Heart left ventricle (tissue), 16 donors: ENCODE results near the gene TMIGD3. TPM values are rescaled to one million over a fixed set of nuclear protein-coding genes. Genes with fewer than 3 reads are reported as not detected.
A peak's percentile ranks its signal among the peaks of the same experiment; 100 is the strongest.

Experiments used
- ATAC-seq, 4 donors: fragments of 200-7000 bp; cut with Tn5 transposase; one replicate each; pipeline ENCODE4 v1.9.1; 2020 to 2022; ENCODE audit warnings: moderate library complexity in 4 of 4, mild to moderate bottlenecking in 3 of 4, moderate number of reproducible peaks in 1 of 4
- DNase-seq, 5 donors: peaks; one replicate each; pipeline ENCODE4 v3.0.0-alpha.2; 2020
- H3K27ac ChIP-seq, 12 donors: fragments of 200-600 bp; sonication (generic) in 4 of 12; one replicate each; pipeline versions ENCODE4 v1.5.0 to v1.8.0; 2016 to 2022; ENCODE audit warnings: mild to moderate bottlenecking in 2 of 12
- H3K27me3 ChIP-seq, 9 donors: fragments of 200-600 bp; sonication (generic) in 2 of 9; one replicate each; pipeline versions ENCODE4 v1.5.1 to v1.8.0; 2016 to 2022; ENCODE audit warnings: mild to moderate bottlenecking in 3 of 9
- H3K36me3 ChIP-seq, 9 donors: fragments of 200-600 bp; sonication (generic) in 2 of 9; one replicate each; pipeline versions ENCODE4 v1.5.0 to v1.8.0; 2018 to 2022; ENCODE audit warnings: mild to moderate bottlenecking in 2 of 9
- H3K4me1 ChIP-seq, 12 donors: fragments of 200-600 bp; sonication (generic) in 4 of 12; one replicate each; pipeline versions ENCODE4 v1.5.0 to v1.8.0; 2016 to 2022; ENCODE audit warnings: mild to moderate bottlenecking in 3 of 12
- H3K4me3 ChIP-seq, 12 donors: fragments of 200-600 bp; sonication (generic) in 4 of 12; one replicate each; pipeline versions ENCODE4 v1.5.0 to v1.8.0; 2017 to 2022; ENCODE audit warnings: mild to moderate bottlenecking in 9 of 12, moderate library complexity in 4 of 12
- H3K9me3 ChIP-seq, 12 donors: fragments of 200-600 bp; sonication (generic) in 4 of 12; one replicate each; pipeline versions ENCODE4 v1.5.0 to v1.8.0; 2016 to 2022; ENCODE audit warnings: mild to moderate bottlenecking in 1 of 12
- POLR2A ChIP-seq, 2 donors: fragments of 450-650 bp; IDR thresholded peaks; one replicate each; pipeline ENCODE4 v1.6.1; 2017; ENCODE audit warnings: antibody characterized with exemption in 2 of 2, mild to moderate bottlenecking in 2 of 2, moderate library complexity in 2 of 2
- WGBS, 4 donors: extraction: QIAGEN DNeasy Blood & Tissue Kit in 2 of 4; methylation state at CpG; one replicate each; pipeline versions ENCODE4 v1.1.5 to v1.1.7; 2013 to 2018; 5-methylcytosine and 5-hydroxymethylcytosine counted together
- intact Hi-C, 10 donors: fragments of 100-400 bp; cut with DNase I; formaldehyde crosslinking; loops; one replicate each; pipeline versions ENCODE4 v1.11.1 to v1.14.2; 2022
- polyA plus RNA-seq, 2 donors: library from polyadenylated mRNA; stranded (reverse); fragments of 200-250 nt; gene quantifications; one replicate each; pipeline ENCODE4 v1.2.3, GENCODE V29; 2013
- total RNA-seq, 9 donors: library from RNA; depleted of rRNA in 2 of 9; stranded (reverse); fragments of >200 nt in 2 of 9; fragmentation: NEBNext Ultra II Directional in 3 of 9; extraction: Animal tissue kit (Norgen Biotek cat#: 25700) in 3 of 9; gene quantifications; one replicate each; pipeline versions ENCODE4 v1.1.0 to v1.2.4, GENCODE V29; 2016 to 2023
- TF ChIP-seq, protein P1 (sequence below), 12 donors: fragments of 200-600 bp; sonication (generic) in 4 of 12; IDR thresholded peaks; one replicate each; pipeline versions ENCODE4 v1.5.0 to v1.8.0; 2018 to 2022; ENCODE audit warnings: antibody characterized with exemption in 12 of 12, mild to moderate bottlenecking in 5 of 12
- donor health status: ischemic (EF 13 %, LVEDD 7.1; RV severe dilation, severe dysfunction).
- donor health status: healthy with polysubstance abuse.
- donor health status: DM: no; HTN: yes; CAD: no.
- donor health status: DM: no; HTN: no; CAD: no.
- donor health status: ischemic (EF 25% LVEDD 6.9; RV normal size, moderate dysfunction).
- donor health status: ischemic (EF 25% LVEDD 5.7; RV mildly dilated, moderate dysfunction).
- donor health status: healthy.
- donor health status: DM: yes; HTN: yes; CAD: no.
- donor health status: ischemic (EF 35%, LVEDD 5.7; RV mildly dilated, moderate dysfunction).
- donor health status: nonischemic (EF 11% LVEDD 7.7; RV severe dilation, severe dysfunction).
- donor health status: DM: yes; HTN: yes; CAD: no.
- donor health status: PGD.
- donor health status: ischemic (EF 29% LVEDD 5.4; RV normal size, mild dysfunction).
- donor health status: nonischemic (EF 23%, LVEDD 6.1; RV moderate dilation, normal function).

Gene TMIGD3
- total and polyA plus RNA-seq, 11 donors, result 0.46 to 26.4 (median 1.4) TPM; not detected in 2

DNA sequence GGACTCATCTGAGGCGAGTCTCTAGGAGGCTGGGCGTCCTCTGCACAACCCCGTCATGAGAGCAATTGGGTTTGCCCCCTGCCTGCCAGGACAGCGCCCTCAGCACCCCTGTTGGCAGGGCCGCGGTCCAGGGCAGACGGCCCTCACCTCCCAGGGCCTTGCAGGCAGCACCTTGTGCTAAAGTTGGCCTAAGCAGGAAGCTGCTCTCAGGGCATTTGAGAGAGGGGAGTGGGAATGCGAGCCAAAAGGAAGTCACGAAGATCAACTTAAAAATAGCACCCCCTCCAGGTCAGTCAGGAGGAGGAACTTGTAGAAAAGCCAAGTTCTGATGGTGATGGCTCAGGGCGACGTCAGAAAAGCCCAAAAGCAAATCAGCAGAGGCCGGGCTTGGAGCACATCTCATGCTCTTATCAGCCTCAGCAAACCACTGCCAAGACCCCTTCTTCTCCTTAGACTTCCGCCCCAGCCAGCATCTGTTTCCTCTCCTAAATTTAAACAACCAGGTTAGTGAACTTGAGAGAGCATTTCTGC, 12.6 kb upstream of the TMIGD3 start:
- 1 to 4% (median 3%) methylated on average over 9 to 13 of the region's 13 CpGs for WGBS, 4 donors
- peak overlapping the region; percentile 66 to 96 (median 90) for H3K27ac ChIP-seq
- peak overlapping the region in 11 of 12 donors; percentile 28 to 58 (median 49) for H3K4me3 ChIP-seq
- no peaks in the 10 kb centered on the region for H3K36me3 ChIP-seq
- peaks cover 2 to 74% (median 35%) of the 10 kb centered on the region in 12 donors for H3K4me1 ChIP-seq
- H3K27me3 ChIP-seq, result no peaks in the 10 kb centered on the region
- DNase-seq (peak in 4 of 5 donors; percentile 78 to 89 (median 80)), ATAC-seq (peak; percentile 62 to 84 (median 80))
- no peak for TF ChIP-seq POLR2A (IDR thresholded peaks at IDR 0.05)
- TF ChIP-seq, protein P1, sequence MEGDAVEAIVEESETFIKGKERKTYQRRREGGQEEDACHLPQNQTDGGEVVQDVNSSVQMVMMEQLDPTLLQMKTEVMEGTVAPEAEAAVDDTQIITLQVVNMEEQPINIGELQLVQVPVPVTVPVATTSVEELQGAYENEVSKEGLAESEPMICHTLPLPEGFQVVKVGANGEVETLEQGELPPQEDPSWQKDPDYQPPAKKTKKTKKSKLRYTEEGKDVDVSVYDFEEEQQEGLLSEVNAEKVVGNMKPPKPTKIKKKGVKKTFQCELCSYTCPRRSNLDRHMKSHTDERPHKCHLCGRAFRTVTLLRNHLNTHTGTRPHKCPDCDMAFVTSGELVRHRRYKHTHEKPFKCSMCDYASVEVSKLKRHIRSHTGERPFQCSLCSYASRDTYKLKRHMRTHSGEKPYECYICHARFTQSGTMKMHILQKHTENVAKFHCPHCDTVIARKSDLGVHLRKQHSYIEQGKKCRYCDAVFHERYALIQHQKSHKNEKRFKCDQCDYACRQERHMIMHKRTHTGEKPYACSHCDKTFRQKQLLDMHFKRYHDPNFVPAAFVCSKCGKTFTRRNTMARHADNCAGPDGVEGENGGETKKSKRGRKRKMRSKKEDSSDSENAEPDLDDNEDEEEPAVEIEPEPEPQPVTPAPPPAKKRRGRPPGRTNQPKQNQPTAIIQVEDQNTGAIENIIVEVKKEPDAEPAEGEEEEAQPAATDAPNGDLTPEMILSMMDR (IDR thresholded peaks at IDR 0.05), result peak; percentile 13 to 60 (median 38)
- H3K9me3 ChIP-seq, result no peaks in the 10 kb centered on the region
- intact Hi-C loops, result loop anchor here in 4 of 10 donors (1.0 to 10.0 kb wide), 4 partner anchors 76 to 109 kb away; no protein-coding TSS in a partner anchor

DNA sequence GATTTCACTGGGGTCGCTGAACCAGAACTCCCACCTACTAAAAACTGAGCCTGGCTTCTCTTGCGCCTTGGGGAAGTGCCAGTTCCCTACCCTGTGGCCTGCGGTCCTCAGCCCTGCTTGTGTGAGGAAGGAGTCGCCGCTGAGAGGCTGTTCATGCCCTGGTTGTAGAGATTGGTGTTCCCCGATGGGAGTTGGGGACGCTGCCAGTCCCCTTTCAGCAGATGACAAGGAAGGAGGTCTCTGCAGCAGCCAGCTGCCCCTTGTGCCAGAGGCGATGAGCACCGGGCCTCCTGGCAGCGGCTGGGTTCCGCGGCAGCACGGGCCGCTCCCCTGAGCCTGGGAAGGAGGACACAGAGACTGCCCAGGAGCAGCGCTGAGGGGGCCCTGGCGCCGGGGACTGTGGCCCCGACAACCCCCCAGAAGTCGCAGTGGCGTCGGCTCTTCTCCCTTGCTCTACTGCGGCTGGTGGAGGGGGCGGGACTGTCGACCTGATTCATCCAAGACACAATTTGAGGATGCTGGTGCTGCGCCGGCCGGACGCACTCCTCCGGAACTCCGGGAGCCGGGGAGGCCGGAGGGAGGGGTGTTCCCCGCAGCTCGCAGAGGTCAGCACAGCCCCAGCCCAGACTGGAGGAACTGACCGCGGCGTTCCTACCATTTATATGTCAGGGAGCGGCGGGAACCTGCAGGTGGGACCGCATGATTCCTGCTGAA, 12.0 kb upstream of the TMIGD3 start:
- intact Hi-C loops, result loop anchor here in 4 of 10 donors (1.0 to 10.0 kb wide), 5 partner anchors 77 to 109 kb away; no protein-coding TSS in a partner anchor
- H3K36me3 ChIP-seq, result no peaks in the 10 kb centered on the region
- H3K9me3 ChIP-seq, result no peaks in the 10 kb centered on the region
- DNase-seq, result peak; percentile 84 to 93 (median 85)
- 6 to 12% (median 8%) methylated on average over 15 to 40 of the region's 40 CpGs for WGBS, 4 donors
- TF ChIP-seq, protein P1 (IDR thresholded peaks at IDR 0.05), result no peak
- no peak for TF ChIP-seq POLR2A (IDR thresholded peaks at IDR 0.05)
- peaks cover 5 to 80% (median 41%) of the 10 kb centered on the region in 12 donors for H3K4me1 ChIP-seq
- peak; percentile 65 to 87 (median 78) for ATAC-seq
- H3K27ac ChIP-seq, result peak overlapping the region; percentile 66 to 96 (median 90)
- no peaks in the 10 kb centered on the region for H3K27me3 ChIP-seq
- H3K4me3 ChIP-seq, result peak overlapping the region in 11 of 12 donors; percentile 28 to 58 (median 49)

DNA sequence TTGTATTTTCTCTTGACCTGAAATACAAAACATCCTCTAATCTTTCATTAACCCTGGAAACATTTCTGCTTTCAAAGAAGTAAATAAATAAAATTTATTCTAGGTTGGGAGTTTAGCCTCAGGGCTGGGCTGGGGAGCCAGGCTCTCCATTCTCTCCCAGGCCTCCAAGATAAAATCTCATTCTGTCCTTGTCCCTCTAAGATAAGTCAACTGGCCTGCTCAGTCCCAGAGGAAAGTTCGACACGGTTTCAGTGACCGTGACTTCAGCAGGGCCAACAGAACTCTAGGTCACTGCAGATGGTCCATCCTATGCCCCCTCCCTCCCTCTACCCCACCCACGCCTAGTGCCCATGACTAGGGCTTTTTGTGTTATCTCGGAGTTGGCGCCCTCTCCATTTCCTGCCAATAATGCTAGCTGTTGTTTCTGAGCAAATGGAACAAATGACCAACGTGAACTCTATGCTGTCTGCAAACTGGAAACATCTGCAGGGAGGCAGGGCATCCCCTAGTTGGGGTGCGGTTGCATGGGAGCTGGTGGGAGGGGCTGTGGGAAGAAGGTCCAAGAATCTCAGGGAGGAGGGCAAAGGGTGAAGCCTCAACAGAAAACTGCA, 10.1 kb upstream of the TMIGD3 start:
- H3K4me1 ChIP-seq, result peaks cover 12 to 99% (median 60%) of the 10 kb centered on the region in 12 donors
- H3K4me3 ChIP-seq, result no peak overlapping the region
- peak in 3 of 5 donors; percentile 32 to 60 (median 33) for DNase-seq
- no peaks in the 10 kb centered on the region for H3K36me3 ChIP-seq
- no peaks in the 10 kb centered on the region for H3K9me3 ChIP-seq
- intact Hi-C loops, result loop anchor here in 3 of 10 donors (10.0 kb wide), 2 partner anchors 81 to 111 kb away; no protein-coding TSS in a partner anchor
- TF ChIP-seq POLR2A (IDR thresholded peaks at IDR 0.05), result no peak
- TF ChIP-seq, protein P1 (IDR thresholded peaks at IDR 0.05), result no peak
- ATAC-seq, result no peak
- peak overlapping the region in 7 of 12 donors; percentile 23 to 96 (median 48) for H3K27ac ChIP-seq
- WGBS, 4 donors, result 52 to 62% (median 56%) methylated on average over 8 of the region's 8 CpGs
- no peaks in the 10 kb centered on the region for H3K27me3 ChIP-seq
